GM18951 (cell line): ENCODE results near the gene EDC3.

Experiments used
- POLR2A ChIP-seq: IDR thresholded peaks from 4 replicates; pipeline ENCODE4 v1.6.1; 2011; ENCODE audit warnings: mild to moderate bottlenecking; ENCODE audit not compliant: insufficient read length, insufficient read depth; ENCODE audit errors: extremely low read depth
- in situ Hi-C: fragments of 300-500 bp; cut with MboI; formaldehyde crosslinking; loops from one replicate; pipeline ENCODE4 v1.12.0; 2022; ENCODE audit warnings: low sequenced_read_pairs, mixed read lengths, inconsistent platforms; ENCODE audit not compliant: unreplicated experiment

The EDC3 gene

DNA sequence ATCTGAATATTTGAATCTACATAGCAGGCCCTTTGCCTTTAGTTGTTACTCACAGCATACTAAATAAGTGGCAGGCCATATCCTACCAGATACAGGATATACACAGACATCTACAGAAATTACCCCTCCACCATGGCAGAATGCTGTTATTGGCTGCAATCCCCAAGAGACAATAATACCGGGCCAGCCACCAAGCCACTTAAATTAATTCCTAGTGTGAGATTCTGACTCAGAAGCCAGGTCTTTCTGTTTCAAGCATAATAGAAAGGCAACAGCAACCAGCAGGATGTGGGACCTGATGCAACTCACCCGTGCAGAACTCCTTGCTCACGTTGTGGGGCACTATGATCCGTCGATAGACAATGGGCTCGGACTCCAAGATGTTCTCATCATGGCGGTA lies 40.4 kb downstream of the EDC3 start:
- no peak for TF ChIP-seq POLR2A
- in situ Hi-C loops = no loop called here

DNA sequence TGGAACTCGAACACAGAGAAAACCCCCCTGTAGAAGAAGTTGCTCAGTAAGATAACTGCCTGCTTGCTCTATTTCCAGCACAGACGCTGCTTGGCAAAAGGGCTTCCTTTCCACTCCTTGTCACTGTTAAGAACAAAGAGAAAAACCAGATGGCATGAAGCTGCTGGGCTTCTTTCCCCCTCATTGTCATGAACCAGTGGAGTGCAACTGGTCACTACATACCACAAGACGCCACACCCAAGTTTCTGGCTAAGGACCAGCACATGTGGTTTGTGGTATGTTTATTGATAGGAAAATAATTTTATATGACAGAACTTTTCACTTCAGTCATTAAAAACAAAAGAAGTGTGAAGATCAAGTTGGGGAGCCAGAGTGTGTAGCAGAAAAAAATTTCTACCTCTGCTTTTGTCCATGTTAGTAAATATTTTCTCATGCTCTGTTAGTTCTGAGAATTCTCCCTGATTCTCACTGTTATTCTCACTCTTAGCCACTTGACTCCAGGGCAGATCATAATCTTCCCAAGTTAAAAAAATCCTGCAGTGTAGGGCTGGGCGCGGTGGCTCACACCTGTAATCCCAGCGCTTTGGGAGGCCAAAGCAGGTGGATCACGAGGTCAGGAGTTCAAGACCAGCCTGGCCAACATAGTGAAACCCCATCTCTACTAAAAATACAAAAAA lies 42.3 kb downstream of the EDC3 start:
- in situ Hi-C loops = no loop called here
- TF ChIP-seq POLR2A = no peak

GRCh38 chr15:74651242-74651741 lies 44.5 kb downstream of the EDC3 start:
- in situ Hi-C loops = no loop called here
- TF ChIP-seq POLR2A = no peak

- TF ChIP-seq POLR2A = no peak
- in situ Hi-C loops = loop anchor here (25.0 kb wide), 1 partner anchor 289 kb away; the partner anchor contains the start of gene COX5A
Observed at GRCh38 chr15:74648051-74648842, 47.6 kb downstream of the EDC3 start.

GRCh38 chr15:74646480-74646879 lies 49.3 kb downstream of the EDC3 start:
- in situ Hi-C loops = loop anchor here (25.0 kb wide), 1 partner anchor 291 kb away; the partner anchor contains the start of gene COX5A
- TF ChIP-seq POLR2A = no peak

GRCh38 chr15:74643665-74644204 lies 52.1 kb downstream of the EDC3 start:
- TF ChIP-seq POLR2A = no peak
- in situ Hi-C loops = loop anchor here (5.0 to 25.0 kb wide), 2 partner anchors 104 to 294 kb away; partner anchors contain the start of genes COX5A and CYP1A2

GRCh38 chr15:74642734-74643664 lies 52.8 kb downstream of the EDC3 start:
- no peak for TF ChIP-seq POLR2A
- in situ Hi-C loops = loop anchor here (5.0 to 25.0 kb wide), 2 partner anchors 104 to 294 kb away; partner anchors contain the start of genes COX5A and CYP1A2

GRCh38 chr15:74642348-74642733 lies 53.5 kb downstream of the EDC3 start:
- in situ Hi-C loops = loop anchor here (5.0 to 25.0 kb wide), 2 partner anchors 105 to 295 kb away; partner anchors contain the start of genes COX5A and CYP1A2
- TF ChIP-seq POLR2A = no peak

GRCh38 chr15:74641151-74641550 lies 54.7 kb downstream of the EDC3 start:
- in situ Hi-C loops = loop anchor here (5.0 to 25.0 kb wide), 2 partner anchors 106 to 296 kb away; partner anchors contain the start of genes COX5A and CYP1A2

DNA sequence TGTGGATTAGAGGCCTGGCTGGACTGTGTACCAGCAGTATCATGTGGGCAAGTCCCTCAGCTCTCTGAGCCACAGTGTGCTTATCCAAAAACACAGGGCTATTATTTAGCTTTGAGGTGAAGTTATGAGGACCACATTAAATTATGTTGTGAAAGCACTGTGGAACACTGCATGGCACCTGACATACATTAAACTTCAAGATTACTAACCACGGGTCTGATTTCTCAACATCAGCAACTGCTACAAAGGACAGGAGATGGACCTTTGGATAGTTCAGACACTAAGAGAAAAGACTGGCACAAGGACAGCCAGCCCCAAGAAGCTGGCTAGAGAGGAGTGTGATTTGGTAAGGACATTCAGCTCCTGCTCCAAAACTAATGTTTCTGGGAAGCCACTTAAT lies 58.8 kb downstream of the EDC3 start:
- no peak for TF ChIP-seq POLR2A
- in situ Hi-C loops = loop anchor here (25.0 kb wide), 1 partner anchor 300 kb away; the partner anchor contains the start of gene COX5A

More at GRCh38 chr15:74641151-74641550, 54.7 kb downstream of the EDC3 start:
- TF ChIP-seq POLR2A = no peak

DNA sequence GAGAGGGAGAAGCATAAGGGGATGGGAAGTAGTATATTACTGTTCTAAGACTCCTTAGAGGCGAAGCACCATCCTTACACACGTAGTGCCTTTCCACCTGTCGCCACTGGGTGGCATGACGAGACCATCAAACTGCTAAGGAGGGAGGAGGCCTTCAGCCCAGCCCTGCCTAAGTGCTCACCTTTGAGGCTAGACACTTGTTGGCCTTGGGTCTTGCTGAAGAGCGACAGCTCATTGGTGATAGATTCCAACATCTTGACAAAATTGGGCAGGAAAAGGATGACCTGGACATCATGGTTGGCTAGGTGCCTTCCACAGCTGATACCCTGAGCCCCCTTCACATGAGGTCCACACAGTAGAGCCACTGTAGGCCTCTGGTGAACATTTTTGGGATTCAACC lies 60.6 kb downstream of the EDC3 start:
- in situ Hi-C loops = loop anchor here (25.0 kb wide), 1 partner anchor 302 kb away; the partner anchor contains the start of gene COX5A
- TF ChIP-seq POLR2A = no peak

DNA sequence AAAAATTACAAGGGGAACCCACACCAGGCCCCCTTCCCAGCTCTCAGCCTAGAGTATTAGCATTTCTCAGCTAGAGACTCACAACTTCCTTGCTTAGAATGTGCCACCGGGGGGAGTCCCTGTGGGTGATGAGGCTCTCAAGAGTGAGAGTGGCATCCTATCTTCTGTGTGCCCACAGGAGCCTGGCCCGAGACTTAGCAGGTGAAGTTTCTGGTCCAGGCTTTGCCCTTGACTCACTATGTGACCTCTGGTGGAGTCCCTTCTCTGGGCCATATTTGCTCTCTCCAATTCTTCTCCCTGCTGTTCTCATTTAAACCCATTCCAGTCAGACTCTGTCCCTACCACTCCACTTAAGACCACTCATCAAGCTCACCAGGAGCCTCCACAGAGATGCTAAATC lies 62.0 kb downstream of the EDC3 start:
- TF ChIP-seq POLR2A = no peak
- in situ Hi-C loops = loop anchor here (25.0 kb wide), 1 partner anchor 304 kb away; the partner anchor contains the start of gene COX5A

- in situ Hi-C loops = loop anchor here (25.0 kb wide), 1 partner anchor 305 kb away; the partner anchor contains the start of gene COX5A
- TF ChIP-seq POLR2A = no peak
Observed at GRCh38 chr15:74632601-74633000, 63.2 kb downstream of the EDC3 start.
